GM23338 (cell line): ENCODE measurements around the gene MARCHF3. TPM values are rescaled to one million over a fixed set of nuclear protein-coding genes. Genes with fewer than 3 reads are reported as not detected.

Experiments
- ATAC-seq: fragments of 200-7000 bp; cut with Tn5 transposase; 3 replicates; pipeline ENCODE4 v1.9.1; 2020
- DNase-seq: peaks from one replicate; pipeline ENCODE4 v3.0.0-alpha.2; 2015; ENCODE audit warnings: low spot score
- H2AFZ ChIP-seq: fragments of 200-600 bp; sonication (generic); 2 replicates; pipeline ENCODE4 v1.8.0; 2016; ENCODE audit warnings: antibody characterized with exemption, mild to moderate bottlenecking, moderate library complexity
- H3F3A ChIP-seq: fragments of 200-600 bp; sonication (generic); replicated peaks from 2 replicates; pipeline ENCODE4 v1.8.0; 2017; ENCODE audit warnings: antibody characterized with exemption, mixed run types, low read depth
- H3K27ac ChIP-seq: fragments of 200-600 bp; sonication (generic); 2 replicates; pipeline ENCODE4 v1.6.1; 2016; ENCODE audit warnings: low read depth
- H3K27me3 ChIP-seq: fragments of 200-600 bp; sonication (generic); 2 replicates; pipeline ENCODE4 v1.8.0; 2016; ENCODE audit warnings: mild to moderate bottlenecking, mixed run types, moderate library complexity; ENCODE audit not compliant: insufficient read depth
- H3K36me3 ChIP-seq: fragments of 200-600 bp; sonication (generic); 2 replicates; pipeline ENCODE4 v1.8.0; 2016; ENCODE audit warnings: mild to moderate bottlenecking; ENCODE audit not compliant: insufficient read depth
- H3K4me1 ChIP-seq: fragments of 200-600 bp; sonication (generic); 2 replicates; pipeline ENCODE4 v1.8.0; 2016; ENCODE audit warnings: mild to moderate bottlenecking, moderate library complexity; ENCODE audit not compliant: insufficient read depth
- H3K4me2 ChIP-seq: fragments of 200-600 bp; sonication (generic); 2 replicates; pipeline ENCODE4 v1.7.1; 2017; ENCODE audit warnings: mixed run types
- H3K4me3 ChIP-seq: fragments of 200-600 bp; sonication (generic); 2 replicates; pipeline ENCODE4 v1.6.1; 2016; ENCODE audit warnings: mixed run types
- H3K79me2 ChIP-seq: fragments of 200-600 bp; sonication (generic); replicated peaks from 2 replicates; pipeline ENCODE4 v1.8.0; 2017; ENCODE audit warnings: mild to moderate bottlenecking; ENCODE audit not compliant: insufficient read depth
- H3K9me2 ChIP-seq: fragments of 200-600 bp; sonication (generic); 2 replicates; pipeline ENCODE4 v1.8.0; 2017; ENCODE audit not compliant: insufficient read depth
- H4K20me1 ChIP-seq: fragments of 200-600 bp; sonication (generic); replicated peaks from 2 replicates; pipeline ENCODE4 v1.8.0; 2017; ENCODE audit warnings: mild to moderate bottlenecking; ENCODE audit not compliant: insufficient read depth
- H3K27ac Mint-ChIP-seq: 2 replicates; pipeline ENCODE4 v1.8.0; 2020; ENCODE audit warnings: inconsistent platforms, mild to moderate bottlenecking, moderate library complexity, mixed read lengths
- H3K27me3 Mint-ChIP-seq: 3 replicates; pipeline ENCODE4 v1.8.0; 2022; ENCODE audit warnings: low read depth, mild to moderate bottlenecking, moderate library complexity, mixed read lengths, inconsistent platforms; ENCODE audit not compliant: insufficient read depth, poor library complexity
- H3K36me3 Mint-ChIP-seq: 3 replicates; pipeline ENCODE4 v1.8.0; 2021; ENCODE audit warnings: low read depth, mild to moderate bottlenecking, inconsistent platforms, moderate library complexity, mixed read lengths
- H3K4me1 Mint-ChIP-seq: 3 replicates; pipeline ENCODE4 v1.8.0; 2020; ENCODE audit warnings: mild to moderate bottlenecking, inconsistent platforms, mixed read lengths
- H3K4me3 Mint-ChIP-seq: 3 replicates; pipeline ENCODE4 v1.8.0; 2021; ENCODE audit warnings: moderate library complexity, mild to moderate bottlenecking, inconsistent platforms, mixed read lengths
- H3K9me3 Mint-ChIP-seq: 3 replicates; pipeline ENCODE4 v1.8.0; 2020; ENCODE audit warnings: moderate library complexity, mild to moderate bottlenecking, inconsistent platforms, mixed read lengths
- CTCF ChIP-seq, 2 experiments: fragments of 200-600 bp in 1 of 2; sonication (generic) in 1 of 2; conservative IDR thresholded peaks; 2 replicates each; pipeline versions ENCODE4 v1.5.1 to v1.6.1; 2016 to 2017; ENCODE audit warnings: antibody characterized with exemption in 2 of 2, low read depth in 2 of 2, mild to moderate bottlenecking in 2 of 2, moderate library complexity in 1 of 2
- EZH2 ChIP-seq: fragments of 200-600 bp; sonication (generic); IDR thresholded peaks from one replicate; pipeline ENCODE4 v1.8.0; 2017; ENCODE audit warnings: antibody characterized with exemption, mild to moderate bottlenecking, low read depth; ENCODE audit not compliant: unreplicated experiment
- ZNF462 ChIP-seq: fragments of 250-450 bp; sonication (Bioruptor Pico); IDR thresholded peaks from 2 replicates; pipeline ENCODE4 v1.5.0; 2020; ENCODE audit warnings: mild to moderate bottlenecking, moderate library complexity
- polyA plus RNA-seq: library from polyadenylated mRNA; unstranded; fragments of >200 nt; fragmentation: Nextera tagmentation; extraction: Ambion mirVana; gene quantifications from 2 replicates; pipeline ENCODE4 v1.2.1, GENCODE V29; 2016
- total RNA-seq: library from RNA; depleted of rRNA; stranded (reverse); fragments of >200 nt; shearing (Covaris generic); gene quantifications from 2 replicates; pipeline ENCODE4 v1.2.3, GENCODE V29; 2014

The MARCHF3 gene
- total and polyA plus RNA-seq, 2 experiments from 2014 or later, result 7.0 to 12.7 TPM

- TF ChIP-seq ZNF462, result no peak
These were observed 165.1 kb downstream of the MARCHF3 start (continued) for GRCh38 chr5:126865299-126865698.

GRCh38 chr5:126864042-126864688 lies 166.2 kb downstream of the MARCHF3 start:
- no peaks in the 10 kb centered on the region for H3K27me3 ChIP-seq
- H3K36me3 Mint-ChIP-seq, result no peaks in the 10 kb centered on the region; the same call in 2 of the 3 replicates
- TF ChIP-seq CTCF (conservative IDR thresholded peaks at IDR 0.05; ENCODE audit: low read depth in 2 of 2) (peak in 1 of 2 experiments; percentile 37; a peak in 2 of 4 replicates), EZH2 (no peak)
- H4K20me1 ChIP-seq, result no peaks in the 10 kb centered on the region
- no peaks in the 10 kb centered on the region for H3K27me3 Mint-ChIP-seq
- no peak overlapping the region for H3K27ac ChIP-seq
- no peak overlapping the region for H3K4me3 Mint-ChIP-seq
- H3K4me2 ChIP-seq, result no peak overlapping the region
- H3K4me1 Mint-ChIP-seq, result peaks cover 12% of the 10 kb centered on the region
- peaks cover 5% of the 10 kb centered on the region; the same call in 1 of the 2 replicates for H3F3A ChIP-seq
- no peak overlapping the region for H3K4me3 ChIP-seq
- H3K9me2 ChIP-seq, result 0 out of 2 replicates have a peak, but pooled peaks cover 3% of the 10 kb centered on the region
- H2AFZ ChIP-seq, result no peak overlapping the region
- ATAC-seq (peak; percentile 87), DNase-seq (peak; percentile 68)
- H3K9me3 Mint-ChIP-seq, result no peaks in the 10 kb centered on the region
- no peaks in the 10 kb centered on the region; the same call in 1 of the 2 replicates for H3K36me3 ChIP-seq
- peaks cover 6% of the 10 kb centered on the region; the same call in 1 of the 2 replicates for H3K4me1 ChIP-seq
- H3K27ac Mint-ChIP-seq, result no peak overlapping the region
- no peaks in the 10 kb centered on the region for H3K79me2 ChIP-seq
